K562 (cell line): Measurements from ENCODE around the gene PPP1R10. TPM values are rescaled to one million over a fixed set of nuclear protein-coding genes. Genes with fewer than 3 reads are reported as not detected.

Source experiments
- GTF2F1 ChIP-seq: IDR thresholded peaks from 2 replicates; pipeline ENCODE4 v1.6.1; 2011; ENCODE audit warnings: low read depth, low read length, improper control_type of control experiment
- KLF16 ChIP-seq: IDR thresholded peaks from 2 replicates; pipeline ENCODE4 v1.6.1; 2016; ENCODE audit warnings: antibody characterized with exemption
- RFX1 ChIP-seq: fragments of 450-650 bp; IDR thresholded peaks from 2 replicates; pipeline ENCODE4 v1.6.1; 2016; ENCODE audit warnings: mild to moderate bottlenecking, moderate library complexity
- ZFP30 ChIP-seq: fragments of 250-450 bp; sonication (Bioruptor Pico); IDR thresholded peaks from 2 replicates; pipeline ENCODE4 v1.8.0; 2022; ENCODE audit warnings: moderate library complexity, mild to moderate bottlenecking, inconsistent platforms, borderline replicate concordance
- ZNF239 ChIP-seq: fragments of 250-450 bp; sonication (Bioruptor Pico); IDR thresholded peaks from 2 replicates; pipeline ENCODE4 v1.4.0; 2020; ENCODE audit warnings: mild to moderate bottlenecking
- ZNF311 ChIP-seq: fragments of 250-450 bp; sonication (Bioruptor Pico); IDR thresholded peaks from 2 replicates; pipeline ENCODE4 v1.4.0; 2020; ENCODE audit warnings: mild to moderate bottlenecking, moderate library complexity
- ZNF780A ChIP-seq: fragments of 250-450 bp; sonication (Bioruptor Pico); IDR thresholded peaks from 2 replicates; pipeline ENCODE4 v1.5.0; 2021; ENCODE audit warnings: mild to moderate bottlenecking
- polyA plus RNA-seq, 8 experiments: library from polyadenylated mRNA; depleted of rRNA in 4 of 8; stranded (reverse) in 5 of 8; unstranded in 3 of 8; fragments of >200 nt; fragmentation: Nextera tagmentation in 2 of 8; fragmentation: Illumina TruSeq in 1 of 8; extraction: Ambion mirVana in 2 of 8; extraction: Trizol in 1 of 8; gene quantifications; 2 replicates each; pipeline versions ENCODE4 v1.2.1 to v1.2.3, GENCODE V29; 2011 to 2014; ENCODE audit warnings: inconsistent platforms in 1 of 8, missing spikeins in 1 of 8
- total RNA-seq, 7 experiments: library from RNA; depleted of rRNA in 6 of 7; stranded (reverse); fragments of >200 nt in 6 of 7; fragmentation: Illumina TruSeq in 2 of 7; extraction: Trizol in 2 of 7; gene quantifications; 2 replicates each; pipeline versions ENCODE4 v1.2.1 to v1.2.3, GENCODE V29; 2011 to 2021; ENCODE audit warnings: low replicate concordance in 1 of 7
- TF ChIP-seq, protein P1 (sequence below): sonication (generic); formaldehyde crosslinking; IDR thresholded peaks from 2 replicates; pipeline ENCODE4 v1.8.1; 2023; ENCODE audit warnings: mild to moderate bottlenecking, missing genetic modification reagents
- TF ChIP-seq, protein P2 (sequence below): fragments of 250-450 bp; sonication (Bioruptor Pico); IDR thresholded peaks from 2 replicates; pipeline ENCODE4 v1.8.0; 2021; ENCODE audit warnings: moderate library complexity, mild to moderate bottlenecking, inconsistent platforms
- TF ChIP-seq, protein P3 (sequence below), 2 experiments: fragments of 450-650 bp; formaldehyde crosslinking in 1 of 2; IDR thresholded peaks; 2 replicates each; pipeline versions ENCODE4 v1.4.0 to v1.6.1; 2014 to 2020; ENCODE audit warnings: mild to moderate bottlenecking in 2 of 2, borderline replicate concordance in 1 of 2, low read depth in 1 of 2

PPP1R10 gene
- total and polyA plus RNA-seq, 9 of the 15 experiments (the other 6 are each of a cell fraction or from before 2014, with no cell fraction given): 14.1 to 65.5 (median 32.6) TPM

DNA sequence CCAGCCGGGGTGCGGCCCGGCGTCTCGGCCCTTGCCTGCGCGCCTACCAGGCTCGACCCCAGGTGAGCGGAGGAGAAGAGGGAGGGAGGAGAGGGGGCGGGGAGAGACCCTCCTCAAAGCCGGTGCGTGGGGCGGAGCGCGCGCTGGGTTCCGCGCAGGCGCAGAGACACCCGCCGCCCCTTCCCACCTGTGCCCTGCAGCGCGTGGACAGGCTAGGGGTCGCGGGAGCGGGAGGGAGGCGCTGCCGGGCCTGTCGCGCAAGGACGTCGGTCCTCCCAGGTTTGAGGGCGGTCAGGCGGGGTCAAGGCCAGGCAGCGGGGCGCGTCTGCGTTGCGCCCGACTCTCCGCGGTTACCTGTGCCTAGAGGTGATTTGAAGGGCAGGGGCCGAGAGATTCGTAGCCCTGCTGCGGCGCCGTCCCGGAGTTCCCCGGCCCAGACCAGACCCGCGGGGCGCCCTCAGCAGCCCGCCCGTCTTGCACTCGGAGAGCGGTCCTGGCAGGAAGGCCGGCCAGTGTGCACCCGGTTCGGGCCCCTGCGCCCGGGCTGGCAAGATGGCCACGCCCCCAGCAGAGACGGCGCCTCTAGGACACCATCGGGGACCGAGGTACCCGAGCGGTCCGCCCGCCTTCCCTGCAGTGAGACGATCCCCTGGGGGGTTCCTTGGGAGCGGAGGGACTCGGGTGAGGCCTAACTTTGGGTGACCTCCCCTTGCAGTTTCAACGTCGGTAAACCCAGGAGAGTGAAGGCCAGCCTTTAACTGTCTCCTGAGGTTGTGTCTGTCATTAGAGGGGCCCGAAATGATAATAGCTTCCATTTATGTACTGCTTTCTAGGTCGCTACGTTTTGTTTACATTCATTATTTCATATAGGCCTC lies 30.4 kb upstream of the PPP1R10 start (continued):
- TF ChIP-seq, protein P1, sequence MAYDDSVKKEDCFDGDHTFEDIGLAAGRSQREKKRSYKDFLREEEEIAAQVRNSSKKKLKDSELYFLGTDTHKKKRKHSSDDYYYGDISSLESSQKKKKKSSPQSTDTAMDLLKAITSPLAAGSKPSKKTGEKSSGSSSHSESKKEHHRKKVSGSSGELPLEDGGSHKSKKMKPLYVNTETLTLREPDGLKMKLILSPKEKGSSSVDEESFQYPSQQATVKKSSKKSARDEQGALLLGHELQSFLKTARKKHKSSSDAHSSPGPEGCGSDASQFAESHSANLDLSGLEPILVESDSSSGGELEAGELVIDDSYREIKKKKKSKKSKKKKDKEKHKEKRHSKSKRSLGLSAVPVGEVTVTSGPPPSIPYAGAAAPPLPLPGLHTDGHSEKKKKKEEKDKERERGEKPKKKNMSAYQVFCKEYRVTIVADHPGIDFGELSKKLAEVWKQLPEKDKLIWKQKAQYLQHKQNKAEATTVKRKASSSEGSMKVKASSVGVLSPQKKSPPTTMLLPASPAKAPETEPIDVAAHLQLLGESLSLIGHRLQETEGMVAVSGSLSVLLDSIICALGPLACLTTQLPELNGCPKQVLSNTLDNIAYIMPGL: 0 out of 2 replicates have a peak, but pooled peaks have one; percentile 56
- TF ChIP-seq RFX1 (no peak), ZNF239 (CRISPR knock-in tag) (no peak), GTF2F1 (no peak), ZFP30 (CRISPR knock-in tag) (no peak), ZNF780A (CRISPR knock-in tag) (no peak), KLF16 (no peak), ZNF311 (no peak)
- TF ChIP-seq, protein P2, sequence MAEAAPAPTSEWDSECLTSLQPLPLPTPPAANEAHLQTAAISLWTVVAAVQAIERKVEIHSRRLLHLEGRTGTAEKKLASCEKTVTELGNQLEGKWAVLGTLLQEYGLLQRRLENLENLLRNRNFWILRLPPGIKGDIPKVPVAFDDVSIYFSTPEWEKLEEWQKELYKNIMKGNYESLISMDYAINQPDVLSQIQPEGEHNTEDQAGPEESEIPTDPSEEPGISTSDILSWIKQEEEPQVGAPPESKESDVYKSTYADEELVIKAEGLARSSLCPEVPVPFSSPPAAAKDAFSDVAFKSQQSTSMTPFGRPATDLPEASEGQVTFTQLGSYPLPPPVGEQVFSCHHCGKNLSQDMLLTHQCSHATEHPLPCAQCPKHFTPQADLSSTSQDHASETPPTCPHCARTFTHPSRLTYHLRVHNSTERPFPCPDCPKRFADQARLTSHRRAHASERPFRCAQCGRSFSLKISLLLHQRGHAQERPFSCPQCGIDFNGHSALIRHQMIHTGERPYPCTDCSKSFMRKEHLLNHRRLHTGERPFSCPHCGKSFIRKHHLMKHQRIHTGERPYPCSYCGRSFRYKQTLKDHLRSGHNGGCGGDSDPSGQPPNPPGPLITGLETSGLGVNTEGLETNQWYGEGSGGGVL (CRISPR knock-in tag): no peak
- TF ChIP-seq, protein P3, sequence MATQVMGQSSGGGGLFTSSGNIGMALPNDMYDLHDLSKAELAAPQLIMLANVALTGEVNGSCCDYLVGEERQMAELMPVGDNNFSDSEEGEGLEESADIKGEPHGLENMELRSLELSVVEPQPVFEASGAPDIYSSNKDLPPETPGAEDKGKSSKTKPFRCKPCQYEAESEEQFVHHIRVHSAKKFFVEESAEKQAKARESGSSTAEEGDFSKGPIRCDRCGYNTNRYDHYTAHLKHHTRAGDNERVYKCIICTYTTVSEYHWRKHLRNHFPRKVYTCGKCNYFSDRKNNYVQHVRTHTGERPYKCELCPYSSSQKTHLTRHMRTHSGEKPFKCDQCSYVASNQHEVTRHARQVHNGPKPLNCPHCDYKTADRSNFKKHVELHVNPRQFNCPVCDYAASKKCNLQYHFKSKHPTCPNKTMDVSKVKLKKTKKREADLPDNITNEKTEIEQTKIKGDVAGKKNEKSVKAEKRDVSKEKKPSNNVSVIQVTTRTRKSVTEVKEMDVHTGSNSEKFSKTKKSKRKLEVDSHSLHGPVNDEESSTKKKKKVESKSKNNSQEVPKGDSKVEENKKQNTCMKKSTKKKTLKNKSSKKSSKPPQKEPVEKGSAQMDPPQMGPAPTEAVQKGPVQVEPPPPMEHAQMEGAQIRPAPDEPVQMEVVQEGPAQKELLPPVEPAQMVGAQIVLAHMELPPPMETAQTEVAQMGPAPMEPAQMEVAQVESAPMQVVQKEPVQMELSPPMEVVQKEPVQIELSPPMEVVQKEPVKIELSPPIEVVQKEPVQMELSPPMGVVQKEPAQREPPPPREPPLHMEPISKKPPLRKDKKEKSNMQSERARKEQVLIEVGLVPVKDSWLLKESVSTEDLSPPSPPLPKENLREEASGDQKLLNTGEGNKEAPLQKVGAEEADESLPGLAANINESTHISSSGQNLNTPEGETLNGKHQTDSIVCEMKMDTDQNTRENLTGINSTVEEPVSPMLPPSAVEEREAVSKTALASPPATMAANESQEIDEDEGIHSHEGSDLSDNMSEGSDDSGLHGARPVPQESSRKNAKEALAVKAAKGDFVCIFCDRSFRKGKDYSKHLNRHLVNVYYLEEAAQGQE (IDR thresholded peaks at IDR 0.05; ENCODE audit: borderline replicate concordance): no peak
- TF ChIP-seq, protein P3 (CRISPR knock-in tag; IDR thresholded peaks at IDR 0.05; ENCODE audit: low read depth): no peak; the same call in none of the 2 replicates
